CD4-positive, alpha-beta memory T cell (primary cell): Measurements from ENCODE around the gene XKRX. TPM values are rescaled to one million over a fixed set of nuclear protein-coding genes. Genes with fewer than 3 reads are reported as not detected.

Experiments
- CTCF ChIA-PET: fragments of 350-600 bp; sonication (Branson Sonifier 250); formaldehyde crosslinking; loops from one replicate; lab custom pipeline; 2021; ENCODE audit warnings: inconsistent platforms; ENCODE audit not compliant: partially characterized antibody; lab: Charles Lee
- POLR2A ChIA-PET: fragments of 350-600 bp; sonication (Branson Sonifier 250); formaldehyde crosslinking; loops from one replicate; lab custom pipeline; 2021; ENCODE audit not compliant: partially characterized antibody; lab: Charles Lee
- DNase-seq, 5 donors: peaks; one replicate each; pipeline versions ENCODE4 v3.0.0 to v3.0.0-alpha.2; 2020 to 2022; ENCODE audit warnings: mixed read lengths in 1 of 5
- H3K27ac ChIP-seq: one replicate; pipeline ENCODE4 v1.7.0; 2013; ENCODE audit warnings: low read depth, low read length
- H3K27me3 ChIP-seq: 2 replicates; pipeline ENCODE4 v1.7.0; 2013; ENCODE audit warnings: mild to moderate bottlenecking, low read length, moderate library complexity; ENCODE audit not compliant: insufficient read depth
- H3K36me3 ChIP-seq: 2 replicates; pipeline ENCODE4 v1.7.0; 2013; ENCODE audit warnings: mild to moderate bottlenecking, low read length, moderate library complexity; ENCODE audit not compliant: insufficient read depth
- H3K4me1 ChIP-seq: 2 replicates; pipeline ENCODE4 v1.7.0; 2013; ENCODE audit warnings: mild to moderate bottlenecking, low read length, moderate library complexity; ENCODE audit not compliant: insufficient read depth
- H3K4me3 ChIP-seq, 2 donors: one replicate each; pipeline ENCODE4 v1.7.0; 2013; ENCODE audit warnings: low read length in 2 of 2, mild to moderate bottlenecking in 1 of 2
- H3K9me3 ChIP-seq, 2 donors: one replicate each; pipeline ENCODE4 v1.7.0; 2013; ENCODE audit warnings: low read length in 2 of 2, control low read depth in 1 of 2; ENCODE audit not compliant: control insufficient read depth in 1 of 2
- H3K27ac Mint-ChIP-seq, 7 donors: one replicate each; pipeline ENCODE4 v1.8.0; 2020 to 2021; ENCODE audit warnings: mixed read lengths in 7 of 7, mild to moderate bottlenecking in 6 of 7, inconsistent platforms in 3 of 7, moderate library complexity in 3 of 7
- H3K27me3 Mint-ChIP-seq, 2 donors: one replicate each; pipeline ENCODE4 v1.8.0; 2020 to 2021; ENCODE audit warnings: mixed read lengths in 2 of 2
- H3K36me3 Mint-ChIP-seq, 2 donors: one replicate each; pipeline ENCODE4 v1.8.0; 2020 to 2021; ENCODE audit warnings: mixed read lengths in 2 of 2, inconsistent platforms in 1 of 2, mild to moderate bottlenecking in 1 of 2
- H3K4me1 Mint-ChIP-seq, 4 donors: one replicate each; pipeline ENCODE4 v1.8.0; 2020 to 2021; ENCODE audit warnings: mixed read lengths in 4 of 4, mild to moderate bottlenecking in 1 of 4
- H3K4me3 Mint-ChIP-seq, 8 donors: one replicate each; pipeline ENCODE4 v1.8.0; 2020 to 2021; ENCODE audit warnings: mixed read lengths in 8 of 8, mild to moderate bottlenecking in 7 of 8, moderate library complexity in 6 of 8, inconsistent platforms in 3 of 8
- H3K9me3 Mint-ChIP-seq, 8 donors: one replicate each; pipeline ENCODE4 v1.8.0; 2020 to 2021; ENCODE audit warnings: mixed read lengths in 8 of 8, mild to moderate bottlenecking in 5 of 8, inconsistent platforms in 3 of 8, moderate library complexity in 1 of 8
- intact Hi-C: fragments of 100-400 bp; cut with micrococcal nuclease; formaldehyde crosslinking; loops from one replicate; pipeline ENCODE4 v1.15.1; 2023
- polyA plus RNA-seq, 2 donors: library from polyadenylated mRNA; unstranded; fragments of 300-500 nt; fragmentation: Illumina TruSeq; gene quantifications; one replicate each; pipeline ENCODE4 v1.2.3, GENCODE V29; 2021
- total RNA-seq, 2 experiments: library from RNA; stranded (reverse); gene quantifications; one replicate each; pipeline ENCODE4 v1.2.3, GENCODE V29; 2021

The XKRX gene
- total and polyA plus RNA-seq, 4 experiments from 2014 or later, result 0.47 to 0.67 TPM; not detected in 2

- peaks cover 0 to 5% (median 0%) of the 10 kb centered on the region in 8 donors for H3K9me3 Mint-ChIP-seq
- Histone ChIP-seq H3K4me3 (no peak overlapping the region), H3K27ac (no peak overlapping the region), H3K36me3 (no peaks in the 10 kb centered on the region), H3K4me1 (no peaks in the 10 kb centered on the region), H3K27me3 (no peaks in the 10 kb centered on the region), H3K9me3 (no peaks in the 10 kb centered on the region)
- H3K36me3 Mint-ChIP-seq, result no peaks in the 10 kb centered on the region
- ChIA-PET POLR2A (no interaction called here), CTCF (no interaction called here)
- intact Hi-C loops, result no loop called here
- H3K4me1 Mint-ChIP-seq, result peaks cover 0 to 16% (median 6%) of the 10 kb centered on the region in 4 donors
- peaks cover 0 to 2% of the 10 kb centered on the region in 2 donors for H3K27me3 Mint-ChIP-seq
- H3K4me3 Mint-ChIP-seq, result peak overlapping the region in 4 of 8 donors; percentile 14 to 73 (median 35)
- no peak for DNase-seq
- H3K27ac Mint-ChIP-seq, result peak overlapping the region in 2 of 7 donors; percentile 21 to 25
Observed at GRCh38 chrX:100931218-100931924, 2.7 kb upstream of the XKRX start.

GRCh38 chrX:100926453-100926852 lies 2.3 kb downstream of the XKRX start:
- Histone ChIP-seq H3K4me1 (no peaks in the 10 kb centered on the region), H3K36me3 (no peaks in the 10 kb centered on the region), H3K27me3 (no peaks in the 10 kb centered on the region), H3K27ac (no peak overlapping the region), H3K9me3 (no peaks in the 10 kb centered on the region), H3K4me3 (no peak overlapping the region)
- intact Hi-C loops, result no loop called here
- H3K27me3 Mint-ChIP-seq, result peaks cover 0 to 2% of the 10 kb centered on the region in 2 donors
- DNase-seq, result no peak
- H3K27ac Mint-ChIP-seq, result no peak overlapping the region
- ChIA-PET CTCF (no interaction called here), POLR2A (no interaction called here)
- H3K36me3 Mint-ChIP-seq, result no peaks in the 10 kb centered on the region
- H3K4me3 Mint-ChIP-seq, result no peak overlapping the region
- peaks cover 0 to 3% (median 0%) of the 10 kb centered on the region in 8 donors for H3K9me3 Mint-ChIP-seq
- H3K4me1 Mint-ChIP-seq, result peaks cover 0 to 16% (median 7%) of the 10 kb centered on the region in 4 donors

- ChIA-PET CTCF (no interaction called here), POLR2A (no interaction called here)
- H3K4me1 ChIP-seq, result no peaks in the 10 kb centered on the region
- H3K9me3 ChIP-seq, result no peaks in the 10 kb centered on the region
- no peaks in the 10 kb centered on the region for H3K36me3 Mint-ChIP-seq
- H3K4me3 Mint-ChIP-seq, result no peak overlapping the region
- H3K4me1 Mint-ChIP-seq, result peaks cover 0 to 9% (median 3%) of the 10 kb centered on the region in 4 donors
- no peak overlapping the region for H3K27ac Mint-ChIP-seq
- intact Hi-C loops, result no loop called here
- H3K27me3 Mint-ChIP-seq, result no peaks in the 10 kb centered on the region
- H3K9me3 Mint-ChIP-seq, result no peaks in the 10 kb centered on the region
- H3K36me3 ChIP-seq, result no peaks in the 10 kb centered on the region
- no peaks in the 10 kb centered on the region for H3K27me3 ChIP-seq
- H3K4me3 ChIP-seq, result no peak overlapping the region
- no peak for DNase-seq
- H3K27ac ChIP-seq, result no peak overlapping the region
Observed at GRCh38 chrX:100924375-100924774, 4.3 kb downstream of the XKRX start.

- ChIA-PET POLR2A (no interaction called here), CTCF (no interaction called here)
- Histone ChIP-seq H3K27ac (no peak overlapping the region), H3K27me3 (no peaks in the 10 kb centered on the region), H3K4me3 (no peak overlapping the region), H3K4me1 (no peaks in the 10 kb centered on the region), H3K36me3 (no peaks in the 10 kb centered on the region), H3K9me3 (no peaks in the 10 kb centered on the region)
- Mint-ChIP-seq H3K4me3 (no peak overlapping the region), H3K27me3 (no peaks in the 10 kb centered on the region), H3K27ac (no peak overlapping the region), H3K36me3 (no peaks in the 10 kb centered on the region), H3K9me3 (no peaks in the 10 kb centered on the region), H3K4me1 (no peaks in the 10 kb centered on the region)
- intact Hi-C loops, result no loop called here
- no peak for DNase-seq
Observed at GRCh38 chrX:100915562-100915961, 13.2 kb downstream of the XKRX start.

- Mint-ChIP-seq H3K36me3 (no peaks in the 10 kb centered on the region), H3K9me3 (no peaks in the 10 kb centered on the region), H3K27ac (no peak overlapping the region), H3K4me1 (no peaks in the 10 kb centered on the region), H3K27me3 (no peaks in the 10 kb centered on the region), H3K4me3 (no peak overlapping the region)
- Histone ChIP-seq H3K9me3 (no peaks in the 10 kb centered on the region), H3K27ac (no peak overlapping the region), H3K4me3 (no peak overlapping the region), H3K4me1 (no peaks in the 10 kb centered on the region), H3K36me3 (no peaks in the 10 kb centered on the region), H3K27me3 (no peaks in the 10 kb centered on the region)
- CTCF ChIA-PET, result no interaction called here
- DNase-seq, result no peak
- POLR2A ChIA-PET, result no interaction called here
- intact Hi-C loops, result no loop called here
Observed at GRCh38 chrX:100913111-100913510, 15.6 kb downstream of the XKRX start.

GRCh38 chrX:100911731-100912130 lies 17.0 kb downstream of the XKRX start:
- Histone ChIP-seq H3K4me1 (no peaks in the 10 kb centered on the region), H3K36me3 (no peaks in the 10 kb centered on the region), H3K27me3 (no peaks in the 10 kb centered on the region), H3K27ac (no peak overlapping the region), H3K4me3 (no peak overlapping the region), H3K9me3 (no peaks in the 10 kb centered on the region)
- Mint-ChIP-seq H3K27me3 (no peaks in the 10 kb centered on the region), H3K4me3 (no peak overlapping the region), H3K9me3 (no peaks in the 10 kb centered on the region), H3K27ac (no peak overlapping the region), H3K36me3 (no peaks in the 10 kb centered on the region), H3K4me1 (no peaks in the 10 kb centered on the region)
- ChIA-PET CTCF (no interaction called here), POLR2A (no interaction called here)
- intact Hi-C loops, result no loop called here
- no peak for DNase-seq

GRCh38 chrX:100905620-100906019 lies 23.1 kb downstream of the XKRX start:
- Histone ChIP-seq H3K4me3 (no peak overlapping the region), H3K27ac (no peak overlapping the region), H3K27me3 (no peaks in the 10 kb centered on the region), H3K4me1 (no peaks in the 10 kb centered on the region), H3K9me3 (no peaks in the 10 kb centered on the region), H3K36me3 (no peaks in the 10 kb centered on the region)
- H3K9me3 Mint-ChIP-seq, result peaks cover 0 to 4% (median 0%) of the 10 kb centered on the region in 8 donors
- H3K27me3 Mint-ChIP-seq, result no peaks in the 10 kb centered on the region
- ChIA-PET POLR2A (no interaction called here), CTCF (no interaction called here)
- intact Hi-C loops, result no loop called here
- H3K4me3 Mint-ChIP-seq, result no peak overlapping the region
- no peaks in the 10 kb centered on the region for H3K36me3 Mint-ChIP-seq
- no peaks in the 10 kb centered on the region for H3K4me1 Mint-ChIP-seq
- DNase-seq, result no peak
- no peak overlapping the region for H3K27ac Mint-ChIP-seq
